EL (cell line): Measurements from ENCODE around the gene CCDC71.

Experiments used
- DNase-seq: peaks from one replicate; pipeline ENCODE4 v3.0.0-alpha.2; 2016

Gene CCDC71

GRCh38 chr3:49124991-49125670 lies 41.0 kb downstream of the CCDC71 start:
- DNase-seq = no peak

GRCh38 chr3:49124203-49124602 lies 41.9 kb downstream of the CCDC71 start:
- DNase-seq = no peak

DNA sequence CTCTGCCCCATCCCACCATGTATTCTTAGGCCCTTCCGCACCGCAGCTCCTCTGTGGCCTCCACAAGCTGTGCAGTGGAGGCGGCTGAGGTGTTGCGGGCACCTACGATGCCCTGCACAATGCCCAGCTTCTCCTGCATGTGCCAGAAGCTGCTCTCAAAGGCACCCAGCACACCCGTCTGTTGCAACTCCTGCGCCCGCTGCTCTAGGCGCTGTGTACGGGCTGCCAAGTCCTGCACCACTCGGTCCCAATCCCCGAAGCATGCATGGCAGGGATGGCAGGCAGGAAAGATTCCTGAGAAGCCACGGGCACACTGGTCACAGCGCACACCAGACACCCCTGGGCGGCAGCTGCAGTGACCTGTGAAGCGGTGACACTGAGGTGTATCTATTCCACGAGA lies 42.4 kb downstream of the CCDC71 start:
- DNase-seq = no peak

DNA sequence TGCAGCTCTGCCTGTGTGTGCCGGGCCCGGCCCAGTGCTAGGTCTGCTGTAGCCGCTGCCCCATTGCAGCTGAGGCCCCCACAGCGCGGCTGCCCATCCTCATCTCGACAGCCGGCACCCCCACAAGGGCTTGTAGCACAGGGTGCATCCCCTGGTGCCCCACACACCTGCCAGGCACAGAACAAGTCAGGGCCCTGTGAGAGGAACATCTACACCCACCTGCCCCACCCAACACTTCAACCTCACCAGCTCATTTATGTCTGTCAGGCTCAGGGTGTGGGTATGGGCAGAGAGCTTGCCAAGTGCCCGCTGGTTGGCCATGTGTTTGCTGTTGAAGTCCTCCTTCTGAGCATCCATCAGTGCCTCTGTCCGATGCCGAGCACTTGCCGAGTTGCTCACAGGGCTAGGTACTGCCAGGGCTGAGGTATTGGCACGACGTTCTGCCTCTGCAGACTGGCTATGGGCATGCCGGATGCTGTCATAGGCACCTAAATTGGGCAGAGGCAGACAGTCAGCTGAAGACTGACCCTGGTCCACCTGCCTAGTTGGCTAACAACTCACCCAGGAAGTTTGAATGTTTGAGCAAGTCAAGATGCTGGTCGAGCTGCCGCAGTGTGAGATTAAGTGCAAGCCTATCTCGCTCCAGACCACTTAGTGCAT lies 43.1 kb downstream of the CCDC71 start:
- no peak for DNase-seq

DNA sequence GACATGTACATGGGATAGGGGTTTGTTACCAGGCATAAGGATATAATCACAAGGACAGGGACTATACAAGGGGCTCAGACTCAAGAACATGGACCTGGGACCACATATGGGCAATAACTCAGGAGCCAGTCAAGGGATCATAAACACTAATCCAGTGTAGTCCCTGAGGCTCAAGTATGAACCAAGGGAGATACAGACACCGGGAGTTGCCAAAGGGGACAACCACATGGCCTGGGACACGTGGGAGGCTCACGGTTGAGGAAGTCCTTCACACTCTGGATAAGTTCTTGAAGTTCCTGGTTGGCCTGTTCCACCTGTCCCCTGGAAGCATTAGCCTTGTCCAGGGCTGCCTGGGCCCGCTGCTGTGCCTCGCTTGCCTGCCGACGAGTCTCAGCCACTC lies 43.7 kb downstream of the CCDC71 start:
- no peak for DNase-seq

- DNase-seq = no peak
These were observed 44.1 kb downstream of the CCDC71 start for GRCh38 chr3:49122022-49122421.

- DNase-seq = no peak
These were observed 44.9 kb downstream of the CCDC71 start for GRCh38 chr3:49121132-49121736.

GRCh38 chr3:49120438-49121131 lies 45.5 kb downstream of the CCDC71 start, which contains the start of gene USP19:
Gene USP19, minus strand, starts transcription at chr3:49120823. Its CDS starts 1,678 bp downstream, at chr3:49119145.
- DNase-seq = peak; percentile 90

GRCh38 chr3:49120096-49120437 lies 46.1 kb downstream of the CCDC71 start:
- DNase-seq = no peak

GRCh38 chr3:49119439-49119838 lies 46.7 kb downstream of the CCDC71 start:
- no peak for DNase-seq

- no peak for DNase-seq
These were observed 47.1 kb downstream of the CCDC71 start for GRCh38 chr3:49119036-49119435.
